ENCODE data around the gene FUZ.

DNA sequence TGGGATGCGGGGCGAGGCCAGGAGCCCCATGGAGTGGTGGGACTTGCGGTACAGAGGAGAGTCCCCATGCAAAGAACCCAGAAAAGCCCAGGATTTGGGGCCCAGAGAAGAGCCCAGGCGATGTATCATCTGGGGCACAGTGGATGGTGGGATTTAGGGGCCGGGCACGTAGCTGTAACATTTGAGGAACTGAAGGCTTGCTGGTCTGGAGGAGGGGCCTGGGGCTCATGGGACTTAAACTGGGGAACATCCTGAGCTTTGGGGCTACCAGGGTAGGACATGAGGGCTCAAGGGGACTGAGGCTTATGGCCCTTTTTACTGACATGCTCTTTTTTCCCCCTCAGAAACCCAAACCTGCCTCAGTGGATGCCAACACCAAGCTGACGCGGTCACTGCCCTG, 18.5 kb upstream of the FUZ start:
- TF ChIP-seq, protein P1, sequence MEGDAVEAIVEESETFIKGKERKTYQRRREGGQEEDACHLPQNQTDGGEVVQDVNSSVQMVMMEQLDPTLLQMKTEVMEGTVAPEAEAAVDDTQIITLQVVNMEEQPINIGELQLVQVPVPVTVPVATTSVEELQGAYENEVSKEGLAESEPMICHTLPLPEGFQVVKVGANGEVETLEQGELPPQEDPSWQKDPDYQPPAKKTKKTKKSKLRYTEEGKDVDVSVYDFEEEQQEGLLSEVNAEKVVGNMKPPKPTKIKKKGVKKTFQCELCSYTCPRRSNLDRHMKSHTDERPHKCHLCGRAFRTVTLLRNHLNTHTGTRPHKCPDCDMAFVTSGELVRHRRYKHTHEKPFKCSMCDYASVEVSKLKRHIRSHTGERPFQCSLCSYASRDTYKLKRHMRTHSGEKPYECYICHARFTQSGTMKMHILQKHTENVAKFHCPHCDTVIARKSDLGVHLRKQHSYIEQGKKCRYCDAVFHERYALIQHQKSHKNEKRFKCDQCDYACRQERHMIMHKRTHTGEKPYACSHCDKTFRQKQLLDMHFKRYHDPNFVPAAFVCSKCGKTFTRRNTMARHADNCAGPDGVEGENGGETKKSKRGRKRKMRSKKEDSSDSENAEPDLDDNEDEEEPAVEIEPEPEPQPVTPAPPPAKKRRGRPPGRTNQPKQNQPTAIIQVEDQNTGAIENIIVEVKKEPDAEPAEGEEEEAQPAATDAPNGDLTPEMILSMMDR (conservative IDR thresholded peaks at IDR 0.05 in 1 of 2, IDR thresholded peaks at IDR 0.05 in 1 of 2; ENCODE audit: low read depth in 1 of 2, low read length in 2 of 2): no peak
- TF ChIP-seq EZH2 (IDR thresholded peaks at IDR 0.05; ENCODE audit: low read length, missing control alignments): no peak
